ENCODE data around the gene CFAP99.

DNA sequence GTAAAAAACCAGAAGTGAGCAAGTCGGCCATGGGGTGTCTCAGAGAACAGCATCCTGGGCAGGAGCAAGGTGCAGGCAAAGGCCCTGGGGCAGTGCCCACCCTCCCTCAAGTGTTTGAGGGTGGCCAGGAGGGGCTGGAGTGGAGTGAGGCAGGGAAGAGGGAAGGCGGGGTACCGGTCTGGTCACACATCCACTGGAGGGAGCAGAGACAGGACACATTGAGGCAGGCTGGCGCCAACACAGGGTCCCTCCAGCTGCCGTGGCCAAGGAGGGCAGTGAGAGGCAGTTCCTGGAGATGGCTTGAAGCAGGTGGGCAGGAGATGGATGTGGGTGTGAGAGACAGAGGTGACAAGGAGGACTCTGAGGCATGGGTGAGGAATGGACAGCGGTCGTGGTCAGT is 29.8 kb downstream of the CFAP99 start:
- TF ChIP-seq, protein P1, sequence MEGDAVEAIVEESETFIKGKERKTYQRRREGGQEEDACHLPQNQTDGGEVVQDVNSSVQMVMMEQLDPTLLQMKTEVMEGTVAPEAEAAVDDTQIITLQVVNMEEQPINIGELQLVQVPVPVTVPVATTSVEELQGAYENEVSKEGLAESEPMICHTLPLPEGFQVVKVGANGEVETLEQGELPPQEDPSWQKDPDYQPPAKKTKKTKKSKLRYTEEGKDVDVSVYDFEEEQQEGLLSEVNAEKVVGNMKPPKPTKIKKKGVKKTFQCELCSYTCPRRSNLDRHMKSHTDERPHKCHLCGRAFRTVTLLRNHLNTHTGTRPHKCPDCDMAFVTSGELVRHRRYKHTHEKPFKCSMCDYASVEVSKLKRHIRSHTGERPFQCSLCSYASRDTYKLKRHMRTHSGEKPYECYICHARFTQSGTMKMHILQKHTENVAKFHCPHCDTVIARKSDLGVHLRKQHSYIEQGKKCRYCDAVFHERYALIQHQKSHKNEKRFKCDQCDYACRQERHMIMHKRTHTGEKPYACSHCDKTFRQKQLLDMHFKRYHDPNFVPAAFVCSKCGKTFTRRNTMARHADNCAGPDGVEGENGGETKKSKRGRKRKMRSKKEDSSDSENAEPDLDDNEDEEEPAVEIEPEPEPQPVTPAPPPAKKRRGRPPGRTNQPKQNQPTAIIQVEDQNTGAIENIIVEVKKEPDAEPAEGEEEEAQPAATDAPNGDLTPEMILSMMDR (IDR thresholded peaks at IDR 0.05), result no peak
- TF ChIP-seq POLR2AphosphoS5 (IDR thresholded peaks at IDR 0.05; ENCODE audit: low read depth, low read length), result no peak

All from Panc1 (cell line).